ENCODE results near the gene NFIX. TPM values are rescaled to one million over a fixed set of nuclear protein-coding genes. Genes with fewer than 3 reads are reported as not detected.

NFIX gene
- total and polyA plus RNA-seq, 9 of the 15 experiments (the other 6 are each of a cell fraction or from before 2014, with no cell fraction given), result 0.28 to 26.8 (median 5.4) TPM

- no peak for TF ChIP-seq FOXM1 (IDR thresholded peaks at IDR 0.05; ENCODE audit: low read depth)
- TF ChIP-seq FOXM1 (CRISPR knock-in tag; IDR thresholded peaks at IDR 0.05; ENCODE audit: low read depth), result no peak
- TF ChIP-seq RBM39 (optimal IDR thresholded peaks at IDR 0.05; ENCODE audit: low read depth, low read length), result peak; percentile 70
- TF ChIP-seq KDM1A (IDR thresholded peaks at IDR 0.05), result peak in 1 of 2 experiments; percentile 28; a peak in 1 of 4 replicates
- TF ChIP-seq TAL1 (IDR thresholded peaks at IDR 0.05), result no peak
- 0 out of 2 replicates have a peak, but pooled peaks have one; percentile 53 for TF ChIP-seq PTBP1 (IDR thresholded peaks at IDR 0.05; ENCODE audit: low read depth, low read length)
- TF ChIP-seq CREM (IDR thresholded peaks at IDR 0.05; ENCODE audit: low read depth), result peak; percentile 39; the same call in 1 of the 2 replicates
- peak; percentile 57 for TF ChIP-seq NFIC (IDR thresholded peaks at IDR 0.05)
- no peak for TF ChIP-seq ZNF347 (CRISPR knock-in tag; IDR thresholded peaks at IDR 0.05; ENCODE audit: low read depth)
- TF ChIP-seq, protein P1, sequence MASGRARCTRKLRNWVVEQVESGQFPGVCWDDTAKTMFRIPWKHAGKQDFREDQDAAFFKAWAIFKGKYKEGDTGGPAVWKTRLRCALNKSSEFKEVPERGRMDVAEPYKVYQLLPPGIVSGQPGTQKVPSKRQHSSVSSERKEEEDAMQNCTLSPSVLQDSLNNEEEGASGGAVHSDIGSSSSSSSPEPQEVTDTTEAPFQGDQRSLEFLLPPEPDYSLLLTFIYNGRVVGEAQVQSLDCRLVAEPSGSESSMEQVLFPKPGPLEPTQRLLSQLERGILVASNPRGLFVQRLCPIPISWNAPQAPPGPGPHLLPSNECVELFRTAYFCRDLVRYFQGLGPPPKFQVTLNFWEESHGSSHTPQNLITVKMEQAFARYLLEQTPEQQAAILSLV (tag; IDR thresholded peaks at IDR 0.05), result no peak
- TF ChIP-seq, protein P2, sequence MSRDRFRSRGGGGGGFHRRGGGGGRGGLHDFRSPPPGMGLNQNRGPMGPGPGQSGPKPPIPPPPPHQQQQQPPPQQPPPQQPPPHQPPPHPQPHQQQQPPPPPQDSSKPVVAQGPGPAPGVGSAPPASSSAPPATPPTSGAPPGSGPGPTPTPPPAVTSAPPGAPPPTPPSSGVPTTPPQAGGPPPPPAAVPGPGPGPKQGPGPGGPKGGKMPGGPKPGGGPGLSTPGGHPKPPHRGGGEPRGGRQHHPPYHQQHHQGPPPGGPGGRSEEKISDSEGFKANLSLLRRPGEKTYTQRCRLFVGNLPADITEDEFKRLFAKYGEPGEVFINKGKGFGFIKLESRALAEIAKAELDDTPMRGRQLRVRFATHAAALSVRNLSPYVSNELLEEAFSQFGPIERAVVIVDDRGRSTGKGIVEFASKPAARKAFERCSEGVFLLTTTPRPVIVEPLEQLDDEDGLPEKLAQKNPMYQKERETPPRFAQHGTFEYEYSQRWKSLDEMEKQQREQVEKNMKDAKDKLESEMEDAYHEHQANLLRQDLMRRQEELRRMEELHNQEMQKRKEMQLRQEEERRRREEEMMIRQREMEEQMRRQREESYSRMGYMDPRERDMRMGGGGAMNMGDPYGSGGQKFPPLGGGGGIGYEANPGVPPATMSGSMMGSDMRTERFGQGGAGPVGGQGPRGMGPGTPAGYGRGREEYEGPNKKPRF (IDR thresholded peaks at IDR 0.05; ENCODE audit: low read depth, low read length), result no peak
- no peak for TF ChIP-seq NFATC3 (IDR thresholded peaks at IDR 0.05)
- TF ChIP-seq, protein P3, sequence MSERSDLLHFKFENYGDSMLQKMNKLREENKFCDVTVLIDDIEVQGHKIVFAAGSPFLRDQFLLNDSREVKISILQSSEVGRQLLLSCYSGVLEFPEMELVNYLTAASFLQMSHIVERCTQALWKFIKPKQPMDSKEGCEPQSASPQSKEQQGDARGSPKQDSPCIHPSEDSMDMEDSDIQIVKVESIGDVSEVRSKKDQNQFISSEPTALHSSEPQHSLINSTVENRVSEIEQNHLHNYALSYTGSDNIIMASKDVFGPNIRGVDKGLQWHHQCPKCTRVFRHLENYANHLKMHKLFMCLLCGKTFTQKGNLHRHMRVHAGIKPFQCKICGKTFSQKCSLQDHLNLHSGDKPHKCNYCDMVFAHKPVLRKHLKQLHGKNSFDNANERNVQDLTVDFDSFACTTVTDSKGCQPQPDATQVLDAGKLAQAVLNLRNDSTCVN (CRISPR knock-in tag; IDR thresholded peaks at IDR 0.05), result 0 out of 2 replicates have a peak, but pooled peaks have one; percentile 33
- TF ChIP-seq AFF1 (IDR thresholded peaks at IDR 0.05; ENCODE audit: low read depth in 1 of 2, partially characterized antibody in 2 of 2), result peak in 1 of 2 experiments; percentile 33
- TF ChIP-seq CHCHD3 (CRISPR knock-in tag; IDR thresholded peaks at IDR 0.05), result no peak
- TF ChIP-seq PRMT5 (CRISPR knock-in tag; IDR thresholded peaks at IDR 0.05), result no peak
- no peak for TF ChIP-seq ZC3H11A (IDR thresholded peaks at IDR 0.05; ENCODE audit: low read depth, low read length)
- no peak for TF ChIP-seq THRB (CRISPR knock-in tag; conservative IDR thresholded peaks at IDR 0.05)
- TF ChIP-seq ZNF24 (IDR thresholded peaks at IDR 0.05), result no peak
Observed at GRCh38 chr19:13022859-13023636, 27.8 kb downstream of the NFIX start (continued).
